ENCODE data around the gene ABCG4.

Gene ABCG4

DNA sequence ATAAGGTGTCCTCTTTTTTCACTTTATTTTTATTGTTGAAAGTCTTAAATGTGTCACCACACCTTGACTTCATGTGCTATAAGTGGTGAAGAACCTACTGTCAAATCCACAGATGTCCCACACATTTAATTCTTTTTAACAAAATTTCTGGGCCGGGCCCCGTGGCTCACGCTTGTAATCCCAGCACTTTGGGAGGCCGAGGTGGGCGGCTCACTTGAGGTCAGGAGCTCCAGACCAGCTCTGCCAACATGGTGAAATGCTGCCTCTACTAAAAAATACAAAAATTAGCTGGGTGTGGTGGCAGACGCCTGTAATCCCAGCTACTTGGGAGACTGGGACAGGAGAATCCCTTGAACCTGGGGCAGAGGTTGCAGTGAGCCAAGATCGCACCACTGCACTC is 60.3 kb downstream of the ABCG4 start:
- no peak for DNase-seq

DNA sequence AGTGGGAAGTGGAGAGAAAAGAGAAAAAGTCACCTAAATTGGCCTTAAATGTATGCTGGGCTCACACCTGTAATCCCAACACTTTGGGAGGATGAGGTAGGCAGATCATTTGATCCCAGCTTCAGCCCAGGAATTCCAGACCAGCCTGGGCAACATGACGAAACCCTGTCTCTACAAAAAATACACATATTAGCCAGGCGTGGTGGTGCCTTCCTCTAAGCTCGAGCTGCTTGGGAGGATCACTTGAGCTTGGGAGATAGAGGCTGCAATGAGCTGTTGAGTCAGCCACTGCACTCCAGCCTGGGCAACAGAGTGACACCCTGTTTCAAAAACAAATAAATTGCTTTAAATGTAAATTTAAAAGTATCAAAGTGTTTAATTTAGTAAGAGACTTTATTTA is 61.2 kb downstream of the ABCG4 start:
- DNase-seq = no peak
